ENCODE results near the gene EEPD1.
A peak's percentile ranks its signal among the peaks of the same experiment; 100 is the strongest.
"Not testable (repeated sequence)": the region's sequence is repeated elsewhere in the genome, so short reads cannot be mapped to it uniquely, and the experiment has no call there.

The EEPD1 gene

DNA sequence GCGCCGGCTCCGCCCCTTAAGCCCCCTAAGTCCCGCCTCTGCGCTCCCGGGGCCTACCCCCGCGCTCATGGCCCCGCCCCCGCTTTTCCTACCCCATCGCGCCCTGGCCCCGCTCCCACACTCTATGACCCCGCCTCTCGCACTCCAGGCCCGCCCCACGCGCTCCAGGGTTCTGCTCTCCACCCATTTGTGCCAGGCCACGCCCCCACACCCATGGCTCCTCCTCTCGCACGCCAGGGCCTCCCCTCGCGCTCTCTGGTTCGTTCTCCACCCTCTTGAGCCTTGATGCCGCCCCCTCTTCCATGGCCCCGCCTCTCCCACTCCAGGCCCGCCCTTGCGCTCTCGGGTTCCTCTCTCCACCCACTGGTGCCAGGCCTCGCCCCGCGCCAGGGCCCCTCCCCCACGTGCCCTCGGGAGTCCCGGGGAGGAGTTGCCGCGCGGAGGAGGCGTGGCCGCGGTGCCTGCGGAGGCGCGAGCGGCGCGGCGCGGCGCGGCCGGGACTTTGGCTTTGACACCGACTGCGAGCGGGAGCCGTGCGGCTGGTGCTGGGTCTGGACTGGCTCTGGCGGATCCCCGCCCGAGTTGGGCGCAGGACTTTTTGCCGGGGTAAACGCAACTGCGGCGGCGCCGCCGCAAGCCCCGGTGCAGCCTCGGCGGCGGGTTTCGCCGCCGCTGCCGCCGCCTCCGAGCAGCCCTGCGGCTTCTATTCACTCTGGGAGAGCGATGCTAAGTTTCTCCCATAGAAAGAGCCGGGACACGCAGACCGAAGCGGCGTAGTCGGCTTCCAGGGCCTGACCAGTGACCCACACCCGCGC lies at the start of gene EEPD1:
TSS of gene EEPD1 (plus strand) at position 499 of the 815 bp plus-strand sequence. CDS start 1,071 bp downstream, outside the sequence.
- peak; percentile 99 for DNase-seq

DNA sequence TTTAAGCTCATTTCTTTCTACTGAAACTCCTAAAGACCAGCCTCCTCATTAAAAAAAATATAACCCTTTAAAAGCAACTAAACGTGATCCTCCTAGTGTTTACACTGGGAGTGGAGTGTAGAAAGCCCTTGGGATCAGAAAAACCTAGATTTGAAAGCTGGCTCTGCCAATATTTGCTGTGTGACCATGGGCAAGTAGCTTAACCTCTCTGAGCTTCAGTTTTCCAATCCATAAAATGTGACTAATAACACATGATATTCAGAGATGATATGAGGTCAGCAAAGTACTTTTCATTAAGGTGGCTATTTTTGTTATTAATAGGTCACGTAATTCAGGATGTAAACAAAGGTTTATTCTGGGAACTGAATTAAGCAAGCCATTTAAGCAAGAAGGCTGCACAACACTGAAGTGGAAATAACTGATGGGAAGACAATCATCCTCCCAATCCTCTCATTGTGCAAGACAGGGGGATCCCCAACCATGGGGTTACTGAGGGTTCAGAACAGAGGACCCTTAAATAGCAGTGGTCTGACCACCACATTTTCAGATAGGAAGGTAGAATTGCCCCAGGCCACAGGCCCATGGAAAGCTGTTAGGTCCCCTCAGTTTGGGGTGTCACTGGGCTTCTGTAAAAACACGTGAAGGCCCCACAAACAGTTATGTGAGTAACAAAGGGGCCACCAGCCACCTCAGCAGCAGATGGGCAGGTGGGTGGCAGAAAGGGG lies 49.1 kb upstream of the EEPD1 start:
- no peak for DNase-seq

DNA sequence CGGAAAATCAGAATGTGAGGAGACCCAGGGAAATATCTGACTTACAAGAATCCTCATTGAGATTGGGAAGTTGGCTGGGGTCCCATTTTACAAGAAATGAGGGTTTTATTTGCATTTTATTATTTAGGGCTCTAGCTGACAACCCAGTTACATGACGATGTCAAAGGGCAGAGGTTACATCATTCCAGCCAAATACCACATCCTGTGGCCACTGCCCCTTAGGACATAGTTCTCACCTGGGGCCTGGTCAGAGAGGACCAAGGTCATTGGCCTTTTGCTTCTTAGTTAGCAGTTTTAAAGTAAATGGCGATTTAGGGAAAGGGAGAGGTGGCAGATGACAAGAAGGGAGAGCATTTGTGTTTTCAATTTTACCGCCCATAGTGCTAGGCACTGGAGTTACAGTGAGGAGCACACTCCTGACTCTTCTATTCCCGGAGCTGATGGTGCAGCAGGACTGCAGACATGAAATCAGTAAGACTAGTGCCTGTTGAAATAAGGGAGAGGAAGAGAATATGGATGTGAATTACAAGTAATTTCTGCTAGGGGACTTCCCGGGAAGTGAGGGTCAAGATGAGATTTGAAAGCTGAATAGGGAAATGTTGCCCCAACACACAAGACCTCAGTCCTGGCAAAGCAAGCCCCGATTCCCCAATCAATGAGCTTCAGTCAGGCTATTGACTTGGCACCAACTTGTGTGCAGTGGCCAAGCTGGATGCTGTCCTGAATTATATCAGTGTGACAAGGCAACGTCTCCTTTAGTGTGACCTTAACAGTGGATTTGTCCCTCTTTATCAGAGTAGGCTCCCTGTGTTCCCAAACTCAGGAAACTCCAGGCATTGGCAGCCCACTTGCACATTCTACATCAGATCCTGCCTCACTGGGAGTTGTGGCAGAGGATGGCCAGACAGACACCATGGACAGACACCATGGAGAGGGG lies 45.8 kb upstream of the EEPD1 start:
- DNase-seq, result not testable (repeated sequence)

DNA sequence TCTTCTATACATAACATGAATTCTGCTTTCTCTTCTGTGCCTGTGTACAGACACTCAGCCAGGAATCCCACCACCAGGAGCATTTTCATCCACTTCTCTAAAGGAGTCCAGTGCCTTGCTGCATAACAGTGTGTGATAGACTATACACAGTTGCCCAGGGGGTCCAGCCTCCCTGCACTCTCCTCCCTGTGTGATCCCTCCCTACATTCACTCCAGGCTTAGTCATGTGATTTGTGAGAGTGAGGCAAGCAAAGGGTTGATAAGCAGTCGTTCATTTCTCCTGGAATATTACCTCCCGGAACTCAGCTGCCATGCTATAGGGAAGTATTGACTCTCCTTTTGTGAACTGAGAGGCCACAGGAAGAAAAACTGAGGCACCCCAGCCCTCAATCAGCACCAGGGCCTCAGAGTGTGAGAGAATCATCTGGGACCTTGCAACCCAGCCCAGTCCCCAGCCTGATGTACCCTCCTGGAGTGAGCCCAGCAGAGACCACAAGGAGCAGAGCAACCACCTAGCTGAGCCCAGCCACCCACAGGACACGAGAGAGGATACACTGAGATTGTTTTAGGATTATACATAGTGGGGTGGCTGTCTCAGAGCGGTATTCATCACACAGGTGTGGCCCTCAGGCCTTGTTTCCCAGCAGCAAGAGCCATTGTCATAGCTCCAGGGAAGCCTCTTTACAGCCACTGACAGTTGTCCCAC lies 45.0 kb upstream of the EEPD1 start:
- no peak for DNase-seq

DNA sequence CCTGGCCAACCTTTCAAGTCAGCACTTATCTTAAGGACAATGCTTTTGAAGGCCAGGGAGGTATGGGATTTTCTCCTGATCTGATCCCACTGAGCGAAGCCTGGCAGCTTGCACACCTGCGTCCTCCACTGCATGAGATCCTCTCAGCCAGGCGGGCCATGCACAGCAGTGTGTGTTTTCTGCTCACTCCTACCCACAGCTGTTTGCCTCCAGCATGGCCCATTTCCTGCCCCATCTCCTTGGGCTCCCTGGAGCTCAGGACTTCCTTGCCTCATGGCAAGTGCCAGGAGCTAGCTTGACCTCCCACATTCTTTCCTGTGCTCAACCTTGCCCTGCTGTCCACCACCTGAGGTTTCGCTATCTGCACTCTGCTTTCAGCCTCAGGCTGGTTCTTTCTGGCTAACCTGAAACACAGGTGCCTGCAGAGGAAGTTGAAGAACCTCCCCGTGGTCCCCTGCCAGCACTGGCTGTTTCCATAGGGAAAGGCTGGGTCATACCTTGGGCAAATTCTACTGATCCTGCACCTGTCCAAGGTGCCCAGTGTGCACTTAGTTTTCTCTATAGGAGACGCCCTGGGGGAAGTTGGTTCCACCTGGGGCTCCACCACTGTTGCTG lies 43.9 kb upstream of the EEPD1 start:
- DNase-seq, result no peak

DNA sequence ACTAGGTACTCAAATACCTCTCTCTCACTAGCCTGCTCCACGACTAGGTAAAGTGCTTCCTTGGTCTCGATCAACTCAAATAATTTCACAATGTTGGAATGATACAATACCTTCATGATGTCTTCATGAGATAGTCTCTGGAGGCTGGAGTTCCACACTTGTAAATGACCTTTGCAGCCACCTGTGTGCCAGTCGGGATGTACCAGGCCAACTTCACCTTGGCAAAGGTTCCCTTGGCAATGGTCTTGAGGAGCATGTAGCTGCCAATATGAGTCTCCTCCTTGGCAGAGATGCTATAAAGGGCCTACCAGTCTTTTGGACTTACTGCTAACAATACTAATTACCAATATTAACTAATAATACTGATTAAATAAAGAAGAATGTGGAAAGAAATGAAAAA lies 42.5 kb upstream of the EEPD1 start:
- no peak for DNase-seq

DNA sequence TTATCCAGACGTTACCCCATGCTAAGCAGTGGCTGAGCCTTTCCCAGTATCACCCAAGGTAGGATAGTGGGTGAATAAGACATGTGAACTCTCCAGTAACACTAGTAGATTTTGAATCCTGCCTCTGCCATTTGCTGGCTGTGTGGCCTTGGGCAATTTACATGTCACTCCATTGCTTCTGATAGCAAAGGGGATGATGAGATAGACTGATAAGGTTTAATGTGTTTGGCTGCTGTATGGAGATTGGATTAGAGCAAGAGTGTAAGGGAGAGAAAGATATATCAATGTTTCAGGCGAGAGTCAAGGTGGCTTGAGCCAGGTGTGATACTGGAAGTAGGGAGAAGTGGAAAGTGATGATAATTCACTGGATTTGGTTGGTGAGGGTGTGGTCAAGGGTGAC lies 40.1 kb upstream of the EEPD1 start:
- no peak for DNase-seq

DNA sequence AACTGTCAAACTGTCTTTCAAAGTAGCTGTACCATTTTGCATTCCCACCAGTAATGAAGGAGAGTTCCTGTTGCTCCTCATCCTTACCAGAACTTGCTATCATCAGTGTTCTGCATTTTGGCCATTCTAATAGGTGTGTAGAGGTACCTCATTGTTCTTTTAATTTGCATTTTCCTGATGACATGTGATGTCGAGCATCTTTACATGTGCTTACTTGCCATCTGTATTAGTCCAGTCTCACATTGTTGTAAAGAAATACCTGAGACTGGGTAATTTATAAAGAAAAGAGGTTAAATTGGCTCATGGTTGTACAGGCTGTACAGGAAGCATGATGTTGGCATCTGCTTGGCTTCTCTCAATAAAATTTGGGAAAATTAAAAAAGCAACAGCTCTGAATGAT lies 38.7 kb upstream of the EEPD1 start:
- no peak for DNase-seq

DNA sequence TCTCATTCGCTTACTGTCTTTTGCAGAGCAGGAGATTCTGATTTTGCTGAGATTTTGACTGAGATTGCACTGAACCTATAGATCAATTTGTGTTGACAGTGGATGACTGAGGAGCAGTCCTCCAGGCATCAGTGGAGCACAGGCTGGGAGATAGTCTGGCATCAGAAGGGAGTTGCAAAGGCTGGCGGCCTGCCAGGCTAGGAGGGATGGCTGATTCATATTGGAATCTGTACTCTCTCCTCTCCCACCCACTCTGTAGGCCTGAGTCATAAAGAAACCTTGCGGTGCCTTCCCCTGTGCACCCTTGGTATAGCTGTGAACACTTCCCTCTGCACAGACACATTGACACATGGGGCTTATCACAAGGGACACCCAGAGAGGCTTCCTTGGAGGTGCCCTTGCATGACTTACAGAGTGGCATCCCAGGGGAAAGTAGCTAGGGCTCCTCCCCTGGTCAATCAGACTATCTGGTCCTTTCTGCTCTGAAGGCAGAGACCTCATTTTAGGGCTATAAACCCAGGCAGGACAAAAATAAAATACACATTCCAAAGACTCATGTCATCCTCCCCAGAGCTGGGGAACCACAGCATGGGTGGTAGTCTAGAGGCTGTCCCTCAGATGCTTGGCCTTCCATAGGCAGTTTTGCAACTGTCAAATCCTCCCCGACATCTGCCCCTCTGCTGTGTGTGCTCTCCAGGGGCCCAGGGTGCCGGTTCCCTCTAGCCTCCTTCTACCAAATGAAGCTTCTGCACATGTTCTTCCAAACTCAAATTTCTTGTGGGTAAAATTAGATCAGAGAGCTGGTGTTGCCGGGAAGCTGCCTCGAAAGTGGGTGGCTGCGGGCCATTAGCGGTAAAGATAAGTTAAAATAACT lies 37.4 kb upstream of the EEPD1 start:
- DNase-seq, result peak; percentile 16

DNA sequence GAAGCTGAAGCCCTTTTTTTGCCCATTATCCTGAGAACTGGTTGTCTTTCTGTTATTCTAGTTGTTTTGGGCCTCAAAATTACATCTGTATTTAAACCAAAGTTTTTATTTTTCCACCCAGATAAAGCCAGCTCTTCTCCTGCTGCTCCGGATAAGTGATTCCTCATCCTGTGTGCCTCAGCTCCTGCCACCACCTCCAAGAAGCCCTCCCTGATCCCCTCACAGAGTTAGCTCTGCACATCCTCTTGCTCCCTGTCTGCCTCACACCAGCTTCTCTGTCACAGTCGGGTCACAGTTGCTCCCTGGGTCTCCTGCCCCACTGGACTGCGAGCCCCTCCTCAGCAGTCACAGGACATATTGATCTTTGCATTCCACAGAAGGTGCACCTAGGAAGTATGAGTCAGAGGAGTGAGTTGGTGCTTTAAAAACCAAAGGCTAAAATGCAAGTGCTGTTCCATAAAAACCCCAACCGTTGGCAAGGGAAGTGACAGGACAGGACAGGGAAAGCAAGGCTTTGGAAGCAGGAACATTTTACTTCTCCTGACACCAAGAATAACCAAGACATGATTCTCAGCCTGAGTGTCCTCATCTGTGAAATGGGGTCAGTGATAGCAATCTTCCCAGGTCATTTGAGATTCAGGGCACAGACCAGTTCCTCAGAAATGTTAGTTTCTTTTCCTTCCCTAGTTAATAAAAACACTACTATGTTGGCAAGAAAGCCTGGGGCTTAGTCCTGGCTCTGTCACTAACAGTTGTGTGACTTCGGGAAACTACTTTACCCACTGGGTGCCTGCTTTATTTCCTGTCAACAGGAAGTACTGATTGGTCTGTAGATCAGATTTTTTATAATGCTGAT lies 36.5 kb upstream of the EEPD1 start:
- DNase-seq, result no peak

DNA sequence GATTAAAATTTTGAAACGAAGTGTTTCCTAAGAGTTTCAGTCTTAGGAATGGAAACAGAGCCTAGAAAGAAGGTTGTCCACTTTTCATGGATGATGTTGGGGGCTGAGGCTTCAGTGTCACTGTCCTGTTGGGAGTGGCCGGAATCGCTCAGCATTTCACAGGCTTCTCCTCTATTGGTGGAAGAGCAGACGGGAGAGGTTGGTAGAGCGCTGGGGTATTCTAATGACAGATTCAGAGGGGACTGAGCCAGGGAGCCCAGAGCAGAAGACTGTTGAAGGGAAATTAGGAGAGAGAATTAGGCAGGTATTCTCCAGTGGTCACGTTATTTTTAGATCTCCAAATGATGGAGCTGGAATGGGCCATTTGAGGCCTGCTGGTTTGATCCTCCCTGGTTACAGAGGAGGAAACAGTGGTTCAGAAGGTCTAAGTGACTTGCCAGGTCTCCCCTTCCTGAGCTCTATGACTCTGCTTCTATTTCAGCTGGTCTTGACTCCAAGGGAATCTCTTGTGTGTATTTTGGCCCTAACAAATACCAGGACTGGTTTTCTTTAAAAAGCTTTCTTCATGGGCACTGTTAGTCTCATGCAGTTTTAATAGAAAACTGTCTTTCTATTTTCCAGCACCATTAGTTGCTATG lies 35.7 kb upstream of the EEPD1 start:
- no peak for DNase-seq

DNA sequence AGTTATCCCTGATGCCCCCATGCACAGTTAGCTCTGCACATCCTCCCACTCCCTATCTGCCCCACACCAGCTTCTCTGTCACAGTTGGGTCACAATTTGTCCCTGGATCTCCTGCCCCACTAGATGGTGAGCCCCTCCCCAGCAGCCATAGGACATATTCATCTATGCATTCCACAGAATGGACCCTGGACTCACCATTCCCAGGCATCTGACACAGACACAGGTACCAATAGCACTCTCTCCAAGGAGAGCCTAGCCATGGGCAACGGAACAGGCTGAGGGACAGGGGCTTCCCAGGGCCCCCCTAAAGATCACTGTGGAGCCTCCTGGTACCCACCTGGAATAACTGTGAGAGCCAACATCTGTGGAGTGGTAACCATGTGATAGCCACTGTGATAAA lies 34.7 kb upstream of the EEPD1 start:
- DNase-seq, result no peak

DNA sequence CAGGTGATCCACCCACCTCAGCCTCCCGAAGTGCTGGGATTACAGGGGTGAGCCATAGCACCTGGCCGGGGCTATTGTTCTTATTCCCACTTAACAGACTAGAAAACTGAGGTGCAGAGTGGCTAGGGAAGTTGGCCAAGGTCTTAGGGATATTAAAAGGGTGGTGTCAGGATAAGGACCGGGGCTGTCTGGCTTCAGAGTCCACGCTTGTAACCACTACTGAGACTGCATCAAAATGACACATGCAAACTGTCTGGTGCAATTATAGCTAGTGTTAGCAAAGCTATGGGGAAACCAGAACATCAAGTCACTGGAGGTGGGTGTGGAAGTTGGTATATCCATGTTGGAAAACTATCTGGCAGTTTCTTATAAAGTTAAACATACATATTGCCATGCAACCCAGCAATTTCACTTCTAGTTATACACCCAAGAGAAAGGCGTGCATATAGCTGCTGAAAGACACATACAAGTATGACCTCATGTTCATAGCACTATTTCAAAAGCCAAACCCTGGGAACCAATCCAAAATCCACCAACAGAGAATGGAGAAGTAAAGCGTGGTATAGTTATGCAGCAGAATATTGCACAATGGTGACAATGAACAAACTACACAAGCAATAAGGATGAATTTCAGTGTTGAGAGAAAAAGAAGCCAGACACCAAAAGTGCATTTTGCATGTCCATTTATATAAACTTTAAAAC lies 33.9 kb upstream of the EEPD1 start:
- DNase-seq, result peak; percentile 89

DNA sequence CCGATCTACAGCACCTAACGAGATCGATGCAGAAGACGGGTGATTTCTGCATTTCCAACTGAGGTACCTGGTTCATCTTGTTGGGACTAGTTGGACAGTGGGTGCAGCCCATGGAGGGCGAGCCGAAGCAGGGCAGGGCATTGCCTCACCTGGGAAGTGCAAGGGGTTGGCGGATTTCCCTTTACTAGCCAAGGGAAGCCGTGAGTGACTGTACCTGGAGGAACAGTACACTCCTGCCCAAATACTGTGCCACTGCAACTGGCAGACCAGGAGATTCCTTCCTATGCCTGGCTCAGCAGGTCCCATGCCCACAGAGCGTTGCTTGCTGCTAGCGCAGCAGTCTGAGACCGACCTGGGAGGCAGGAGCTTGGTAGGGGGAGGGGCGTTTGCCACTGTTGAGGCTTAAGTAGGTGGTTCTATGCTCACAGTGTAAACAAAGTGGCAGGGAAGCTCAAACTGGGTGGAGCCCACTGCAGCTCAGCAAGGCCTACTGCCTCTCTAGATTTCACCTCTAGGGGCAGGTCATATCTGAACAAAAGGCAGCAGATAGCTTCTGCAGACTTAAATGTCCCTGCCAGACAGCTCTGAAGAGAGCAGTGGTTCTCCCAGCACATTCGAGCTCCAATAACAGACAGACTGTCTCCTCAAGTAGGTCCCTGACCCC lies 32.9 kb upstream of the EEPD1 start:
- not testable (repeated sequence) for DNase-seq

DNA sequence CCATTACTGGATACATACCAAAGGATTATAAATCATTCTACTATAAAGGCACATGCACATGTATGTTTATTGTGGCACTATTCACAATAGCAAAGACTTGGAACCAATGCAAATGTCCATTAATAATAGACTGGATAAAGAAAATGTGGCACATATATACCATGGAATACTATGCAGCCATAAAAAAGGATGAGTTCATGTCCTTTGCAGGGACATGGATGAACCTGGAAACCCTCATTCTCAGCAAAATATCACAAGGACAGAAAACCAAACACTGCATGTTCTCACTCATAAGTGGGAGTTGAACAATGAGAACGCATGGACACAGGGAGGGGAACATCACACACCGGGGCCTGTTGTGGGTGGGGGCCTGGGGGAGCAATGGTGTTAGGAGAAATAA lies 27.4 kb upstream of the EEPD1 start:
- not testable (repeated sequence) for DNase-seq

DNA sequence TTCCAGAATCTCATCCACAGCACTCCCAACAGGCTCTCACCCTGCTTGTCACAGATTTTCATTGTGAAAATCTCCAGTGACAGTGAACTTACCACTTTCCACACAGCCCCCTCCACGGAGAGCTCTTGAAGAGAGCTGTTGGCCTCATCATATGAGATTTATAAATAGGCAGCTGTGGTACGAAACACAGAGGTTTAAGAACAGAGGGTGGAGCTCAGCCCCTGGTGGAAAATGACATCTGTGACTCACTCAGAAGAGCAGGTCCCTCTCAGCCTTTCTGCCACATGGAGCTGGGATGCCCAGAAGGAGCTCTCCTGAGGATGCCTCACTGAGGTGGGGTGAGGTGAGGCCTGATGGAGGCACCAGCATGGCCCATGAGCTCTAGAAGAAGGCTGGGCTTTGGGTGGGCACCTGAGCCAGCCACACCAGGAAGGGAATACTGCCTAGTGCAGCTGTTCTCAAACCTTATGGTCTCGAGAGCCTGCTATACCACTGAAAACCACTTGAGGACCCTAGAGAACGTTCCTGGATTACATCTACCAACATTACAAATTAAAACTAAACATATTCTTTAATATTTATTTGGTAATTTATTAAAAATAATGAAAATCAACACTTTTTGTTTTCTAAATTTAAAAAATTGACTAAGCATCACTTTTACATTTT lies 25.8 kb upstream of the EEPD1 start:
- no peak for DNase-seq

DNA sequence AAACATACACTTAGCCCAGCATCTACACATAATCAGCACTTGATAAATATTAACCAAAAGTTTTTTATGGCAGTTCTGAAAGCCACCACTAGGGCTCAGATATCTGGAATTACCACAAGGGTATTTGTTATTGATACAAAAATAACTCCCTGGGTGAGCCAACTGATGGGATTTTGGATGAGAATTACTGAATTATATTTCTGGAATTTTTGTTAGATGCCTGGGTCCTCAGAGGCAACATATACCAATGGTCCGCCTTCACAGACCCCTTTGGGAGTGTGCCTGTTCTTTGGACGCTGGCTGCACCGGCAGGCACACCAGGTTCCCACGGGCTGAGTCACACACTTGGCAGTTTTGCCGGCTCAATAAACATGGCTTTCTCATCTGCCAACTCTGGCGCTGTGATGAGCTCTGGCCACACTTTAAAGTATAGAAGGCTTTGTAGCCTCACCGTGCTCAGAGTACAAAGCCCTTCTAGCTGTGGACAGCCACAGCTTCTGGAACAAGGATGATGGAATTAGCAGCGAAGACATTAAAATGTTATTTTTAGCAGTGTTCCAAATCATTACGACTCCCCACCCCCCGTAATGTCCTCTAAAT lies 24.5 kb upstream of the EEPD1 start:
- peak; percentile 53 for DNase-seq
